HEK293 (cell line): ENCODE results near the gene KRT76.

Experiments used
- CTCF ChIA-PET: fragments of 350-600 bp; formaldehyde crosslinking; extraction: SDS; loops from one replicate; lab custom pipeline; 2021; ENCODE audit warnings: antibody characterized with exemption; lab: Yijun Ruan, JAX
- POLR2A ChIA-PET: fragments of 300-600 bp; formaldehyde crosslinking; extraction: SDS; loops from one replicate; lab custom pipeline; 2020; ENCODE audit warnings: antibody characterized with exemption, inconsistent platforms; lab: Yijun Ruan, JAX
- H3K27ac ChIP-seq: fragments of 200-500 bp; sonication (Bioruptor generic); 2 replicates; pipeline ENCODE4 v1.5.1; 2014; ENCODE audit warnings: low read depth, low read length, control low read depth, inconsistent platforms; ENCODE audit errors: extremely low read depth
- H3K36me3 ChIP-seq, 2 experiments: fragments of 200-500 bp in 1 of 2; sonication (Bioruptor generic) in 1 of 2; 1 replicate in 1 of 2; 2 replicates in 1 of 2; pipeline ENCODE4 v1.5.1; 2014 to 2017; ENCODE audit warnings: inconsistent platforms in 2 of 2, low read length in 2 of 2; ENCODE audit not compliant: control insufficient read depth in 2 of 2, insufficient read depth in 1 of 2
- H3K4me1 ChIP-seq: fragments of 200-500 bp; sonication (Bioruptor generic); 2 replicates; pipeline ENCODE4 v1.5.1; 2014; ENCODE audit warnings: mild to moderate bottlenecking, low read length, inconsistent platforms; ENCODE audit not compliant: control insufficient read depth, insufficient read depth
- H3K4me3 ChIP-seq: 2 replicates; pipeline ENCODE4 v1.5.1; 2011; ENCODE audit warnings: low read depth, mild to moderate bottlenecking, control low read depth, low read length, moderate library complexity
- H3K9me3 ChIP-seq: fragments of 200-500 bp; sonication (Bioruptor generic); 2 replicates; pipeline ENCODE4 v1.5.1; 2014; ENCODE audit warnings: low read depth, low read length, inconsistent platforms; ENCODE audit not compliant: control insufficient read depth, insufficient read depth
- BCL6B ChIP-seq: fragments of 450-650 bp; formaldehyde crosslinking; IDR thresholded peaks from 2 replicates; pipeline ENCODE4 v1.5.1; 2017; ENCODE audit warnings: missing biosample characterization, missing genetic modification characterization
- GLI2 ChIP-seq: fragments of 450-650 bp; formaldehyde crosslinking; IDR thresholded peaks from 2 replicates; pipeline ENCODE4; 2017; ENCODE audit warnings: missing biosample characterization, missing genetic modification characterization, low read depth, borderline replicate concordance
- HOXA7 ChIP-seq: sonication (generic); formaldehyde crosslinking; IDR thresholded peaks from 2 replicates; pipeline ENCODE4 v1.8.1; 2022; ENCODE audit warnings: missing genetic modification reagents, borderline replicate concordance
- SALL2 ChIP-seq: fragments of 450-650 bp; formaldehyde crosslinking; IDR thresholded peaks from 2 replicates; pipeline ENCODE4 v1.5.0; 2017; ENCODE audit warnings: missing biosample characterization, mild to moderate bottlenecking, missing genetic modification characterization, borderline replicate concordance
- WT1 ChIP-seq: fragments of 450-650 bp; formaldehyde crosslinking; IDR thresholded peaks from 2 replicates; pipeline ENCODE4 v1.5.1; 2016; ENCODE audit warnings: missing biosample characterization, missing genetic modification characterization
- YY1 ChIP-seq: fragments of 450-650 bp; formaldehyde crosslinking; IDR thresholded peaks from 2 replicates; pipeline ENCODE4 v1.5.1; 2018; ENCODE audit warnings: missing biosample characterization, missing genetic modification characterization
- ZBTB21 ChIP-seq: fragments of 450-650 bp; formaldehyde crosslinking; IDR thresholded peaks from 2 replicates; pipeline ENCODE4 v1.5.1; 2017; ENCODE audit warnings: missing biosample characterization, missing genetic modification characterization
- ZFP69B ChIP-seq: fragments of 450-650 bp; formaldehyde crosslinking; IDR thresholded peaks from 2 replicates; pipeline ENCODE4 v1.5.1; 2016; ENCODE audit warnings: missing biosample characterization, missing genetic modification characterization
- ZNF121 ChIP-seq: fragments of 450-650 bp; formaldehyde crosslinking; IDR thresholded peaks from 2 replicates; pipeline ENCODE4 v1.5.1; 2016; ENCODE audit warnings: missing biosample characterization, missing genetic modification characterization
- ZNF16 ChIP-seq: fragments of 450-650 bp; formaldehyde crosslinking; IDR thresholded peaks from 2 replicates; pipeline ENCODE4 v1.5.1; 2016; ENCODE audit warnings: low read depth, missing biosample characterization, missing genetic modification characterization
- ZNF174 ChIP-seq: fragments of 450-650 bp; formaldehyde crosslinking; IDR thresholded peaks from 2 replicates; pipeline ENCODE4 v1.5.0; 2017; ENCODE audit warnings: missing biosample characterization, mild to moderate bottlenecking, missing genetic modification characterization
- ZNF26 ChIP-seq: fragments of 450-650 bp; formaldehyde crosslinking; IDR thresholded peaks from 2 replicates; pipeline ENCODE4 v1.5.1; 2016; ENCODE audit warnings: missing biosample characterization, missing genetic modification characterization
- ZNF585B ChIP-seq: fragments of 450-650 bp; formaldehyde crosslinking; IDR thresholded peaks from 2 replicates; pipeline ENCODE4 v1.5.1; 2016; ENCODE audit warnings: missing biosample characterization, missing genetic modification characterization
- ZSCAN5A ChIP-seq: fragments of 450-650 bp; formaldehyde crosslinking; IDR thresholded peaks from 2 replicates; pipeline ENCODE4 v1.5.1; 2016; ENCODE audit warnings: missing biosample characterization, missing genetic modification characterization
- TF ChIP-seq, protein P1 (sequence below): fragments of 450-650 bp; formaldehyde crosslinking; IDR thresholded peaks from 2 replicates; pipeline ENCODE4 v1.5.1; 2016; ENCODE audit warnings: missing biosample characterization, missing genetic modification characterization
- TF ChIP-seq, protein P2 (sequence below): sonication (generic); formaldehyde crosslinking; IDR thresholded peaks from 2 replicates; pipeline ENCODE4 v1.8.1; 2022; ENCODE audit warnings: mild to moderate bottlenecking, moderate library complexity, missing genetic modification reagents
- TF ChIP-seq, protein P3 (sequence below): fragments of 450-650 bp; formaldehyde crosslinking; IDR thresholded peaks from 2 replicates; pipeline ENCODE4 v1.5.1; 2016; ENCODE audit warnings: missing biosample characterization, missing genetic modification characterization
- TF ChIP-seq, protein P4 (sequence below): fragments of 450-650 bp; formaldehyde crosslinking; conservative IDR thresholded peaks from 2 replicates; pipeline ENCODE4 v1.5.1; 2016; ENCODE audit warnings: low read depth, missing biosample characterization, missing genetic modification characterization

The KRT76 gene

GRCh38 chr12:52744493-52745156 lies 32.5 kb downstream of the KRT76 start:
- ChIA-PET CTCF (interaction anchor here (0.6 to 1.0 kb wide), 2 partner anchors 116 to 162 kb away, joined by 3 to 4 read pairs; no protein-coding TSS in a partner anchor), POLR2A (no interaction called here)
- no peaks in the 10 kb centered on the region for H3K36me3 ChIP-seq
- H3K4me3 ChIP-seq, result no peak overlapping the region
- H3K9me3 ChIP-seq, result no peaks in the 10 kb centered on the region
- TF ChIP-seq ZNF26 (no peak), SALL2 (no peak), ZBTB21 (tag by site-specific recombination) (no peak), ZNF121 (tag by site-specific recombination) (no peak), GLI2 (tag by site-specific recombination) (no peak), ZNF174 (tag by site-specific recombination) (no peak), WT1 (tag by site-specific recombination) (no peak), YY1 (tag by site-specific recombination) (no peak)
- TF ChIP-seq, protein P1, sequence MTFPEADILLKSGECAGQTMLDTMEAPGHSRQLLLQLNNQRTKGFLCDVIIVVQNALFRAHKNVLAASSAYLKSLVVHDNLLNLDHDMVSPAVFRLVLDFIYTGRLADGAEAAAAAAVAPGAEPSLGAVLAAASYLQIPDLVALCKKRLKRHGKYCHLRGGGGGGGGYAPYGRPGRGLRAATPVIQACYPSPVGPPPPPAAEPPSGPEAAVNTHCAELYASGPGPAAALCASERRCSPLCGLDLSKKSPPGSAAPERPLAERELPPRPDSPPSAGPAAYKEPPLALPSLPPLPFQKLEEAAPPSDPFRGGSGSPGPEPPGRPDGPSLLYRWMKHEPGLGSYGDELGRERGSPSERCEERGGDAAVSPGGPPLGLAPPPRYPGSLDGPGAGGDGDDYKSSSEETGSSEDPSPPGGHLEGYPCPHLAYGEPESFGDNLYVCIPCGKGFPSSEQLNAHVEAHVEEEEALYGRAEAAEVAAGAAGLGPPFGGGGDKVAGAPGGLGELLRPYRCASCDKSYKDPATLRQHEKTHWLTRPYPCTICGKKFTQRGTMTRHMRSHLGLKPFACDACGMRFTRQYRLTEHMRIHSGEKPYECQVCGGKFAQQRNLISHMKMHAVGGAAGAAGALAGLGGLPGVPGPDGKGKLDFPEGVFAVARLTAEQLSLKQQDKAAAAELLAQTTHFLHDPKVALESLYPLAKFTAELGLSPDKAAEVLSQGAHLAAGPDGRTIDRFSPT (tag by site-specific recombination), result no peak
- TF ChIP-seq, protein P2, sequence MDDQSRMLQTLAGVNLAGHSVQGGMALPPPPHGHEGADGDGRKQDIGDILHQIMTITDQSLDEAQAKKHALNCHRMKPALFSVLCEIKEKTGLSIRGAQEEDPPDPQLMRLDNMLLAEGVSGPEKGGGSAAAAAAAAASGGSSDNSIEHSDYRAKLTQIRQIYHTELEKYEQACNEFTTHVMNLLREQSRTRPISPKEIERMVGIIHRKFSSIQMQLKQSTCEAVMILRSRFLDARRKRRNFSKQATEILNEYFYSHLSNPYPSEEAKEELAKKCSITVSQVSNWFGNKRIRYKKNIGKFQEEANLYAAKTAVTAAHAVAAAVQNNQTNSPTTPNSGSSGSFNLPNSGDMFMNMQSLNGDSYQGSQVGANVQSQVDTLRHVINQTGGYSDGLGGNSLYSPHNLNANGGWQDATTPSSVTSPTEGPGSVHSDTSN (CRISPR knock-in tag), result no peak
- TF ChIP-seq, protein P3, sequence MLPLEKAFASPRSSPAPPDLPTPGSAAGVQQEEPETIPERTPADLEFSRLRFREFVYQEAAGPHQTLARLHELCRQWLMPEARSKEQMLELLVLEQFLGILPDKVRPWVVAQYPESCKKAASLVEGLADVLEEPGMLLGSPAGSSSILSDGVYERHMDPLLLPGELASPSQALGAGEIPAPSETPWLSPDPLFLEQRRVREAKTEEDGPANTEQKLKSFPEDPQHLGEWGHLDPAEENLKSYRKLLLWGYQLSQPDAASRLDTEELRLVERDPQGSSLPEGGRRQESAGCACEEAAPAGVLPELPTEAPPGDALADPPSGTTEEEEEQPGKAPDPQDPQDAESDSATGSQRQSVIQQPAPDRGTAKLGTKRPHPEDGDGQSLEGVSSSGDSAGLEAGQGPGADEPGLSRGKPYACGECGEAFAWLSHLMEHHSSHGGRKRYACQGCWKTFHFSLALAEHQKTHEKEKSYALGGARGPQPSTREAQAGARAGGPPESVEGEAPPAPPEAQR, result no peak
- TF ChIP-seq, all 188 proteins: peak for 0
- Histone ChIP-seq H3K4me1 (0 out of 2 replicates have a peak, but pooled peaks cover 4% of the 10 kb centered on the region), H3K27ac (no peak overlapping the region)

- ChIA-PET POLR2A (no interaction called here), CTCF (no interaction called here)
- H3K36me3 ChIP-seq, result no peaks in the 10 kb centered on the region
- H3K9me3 ChIP-seq, result no peaks in the 10 kb centered on the region
- H3K27ac ChIP-seq, result no peak overlapping the region
- 0 out of 2 replicates have a peak, but pooled peaks cover 4% of the 10 kb centered on the region for H3K4me1 ChIP-seq
- no peak overlapping the region for H3K4me3 ChIP-seq
- TF ChIP-seq, protein P4, sequence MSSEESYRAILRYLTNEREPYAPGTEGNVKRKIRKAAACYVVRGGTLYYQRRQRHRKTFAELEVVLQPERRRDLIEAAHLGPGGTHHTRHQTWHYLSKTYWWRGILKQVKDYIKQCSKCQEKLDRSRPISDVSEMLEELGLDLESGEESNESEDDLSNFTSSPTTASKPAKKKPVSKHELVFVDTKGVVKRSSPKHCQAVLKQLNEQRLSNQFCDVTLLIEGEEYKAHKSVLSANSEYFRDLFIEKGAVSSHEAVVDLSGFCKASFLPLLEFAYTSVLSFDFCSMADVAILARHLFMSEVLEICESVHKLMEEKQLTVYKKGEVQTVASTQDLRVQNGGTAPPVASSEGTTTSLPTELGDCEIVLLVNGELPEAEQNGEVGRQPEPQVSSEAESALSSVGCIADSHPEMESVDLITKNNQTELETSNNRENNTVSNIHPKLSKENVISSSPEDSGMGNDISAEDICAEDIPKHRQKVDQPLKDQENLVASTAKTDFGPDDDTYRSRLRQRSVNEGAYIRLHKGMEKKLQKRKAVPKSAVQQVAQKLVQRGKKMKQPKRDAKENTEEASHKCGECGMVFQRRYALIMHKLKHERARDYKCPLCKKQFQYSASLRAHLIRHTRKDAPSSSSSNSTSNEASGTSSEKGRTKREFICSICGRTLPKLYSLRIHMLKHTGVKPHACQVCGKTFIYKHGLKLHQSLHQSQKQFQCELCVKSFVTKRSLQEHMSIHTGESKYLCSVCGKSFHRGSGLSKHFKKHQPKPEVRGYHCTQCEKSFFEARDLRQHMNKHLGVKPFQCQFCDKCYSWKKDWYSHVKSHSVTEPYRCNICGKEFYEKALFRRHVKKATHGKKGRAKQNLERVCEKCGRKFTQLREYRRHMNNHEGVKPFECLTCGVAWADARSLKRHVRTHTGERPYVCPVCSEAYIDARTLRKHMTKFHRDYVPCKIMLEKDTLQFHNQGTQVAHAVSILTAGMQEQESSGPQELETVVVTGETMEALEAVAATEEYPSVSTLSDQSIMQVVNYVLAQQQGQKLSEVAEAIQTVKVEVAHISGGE (tag by site-specific recombination), result no peak
- TF ChIP-seq, protein P3, result no peak
- TF ChIP-seq ZNF16 (tag by site-specific recombination) (no peak), ZNF585B (no peak), ZSCAN5A (tag by site-specific recombination) (no peak), HOXA7 (CRISPR knock-in tag) (no peak), BCL6B (tag by site-specific recombination) (no peak), ZFP69B (no peak)
Measured at GRCh38 chr12:52742822-52743457, 34.2 kb downstream of the KRT76 start.
